PC-9 (cell line): Measurements from ENCODE around the gene LBR.

Source experiments
- EZH2 ChIP-seq: fragments of 200-600 bp; sonication (generic); IDR thresholded peaks from 2 replicates; pipeline ENCODE4 v1.8.0; 2017; ENCODE audit warnings: antibody characterized with exemption, low read depth
- TF ChIP-seq, protein P1 (sequence below): fragments of 200-600 bp; sonication (generic); conservative IDR thresholded peaks from 2 replicates; pipeline ENCODE4 v1.6.1; 2017; ENCODE audit warnings: mixed run types, antibody characterized with exemption, mild to moderate bottlenecking, moderate library complexity

DNA sequence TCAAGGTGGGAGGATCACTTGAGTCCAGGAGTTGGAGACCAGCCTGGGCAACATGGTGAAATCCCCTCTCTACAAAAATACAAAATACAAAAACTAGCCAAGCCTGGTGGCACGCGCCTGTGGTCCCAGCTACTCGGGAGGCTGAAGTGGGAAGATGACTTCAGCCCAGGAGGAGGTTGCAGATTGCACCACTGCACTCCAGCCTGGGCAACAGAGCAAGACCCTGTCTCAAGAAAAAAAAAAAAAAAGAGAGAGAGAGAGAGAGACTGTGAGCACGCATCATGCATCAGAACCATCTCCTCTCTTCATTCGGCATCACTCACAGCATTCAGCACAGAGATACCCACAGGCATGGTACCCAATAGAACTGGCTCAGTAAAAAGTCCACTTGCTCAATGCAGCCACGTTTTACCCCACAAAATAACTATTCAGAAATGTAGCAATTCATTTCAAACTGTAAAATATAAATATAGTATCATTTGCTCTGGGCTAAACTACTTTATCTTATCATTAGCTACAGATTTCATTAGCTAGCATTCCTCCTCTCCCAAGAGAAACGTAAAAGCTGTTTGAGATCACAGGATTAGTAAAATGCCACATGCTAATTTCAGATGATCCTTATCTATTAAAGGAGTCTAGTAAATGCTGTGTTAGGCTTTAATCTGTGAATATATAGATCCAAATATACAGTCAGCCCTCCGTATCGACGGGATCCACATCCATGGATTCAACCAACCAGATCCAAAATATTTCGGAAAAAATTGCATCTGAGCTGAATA lies 11.7 kb downstream of the LBR start:
- TF ChIP-seq, protein P1, sequence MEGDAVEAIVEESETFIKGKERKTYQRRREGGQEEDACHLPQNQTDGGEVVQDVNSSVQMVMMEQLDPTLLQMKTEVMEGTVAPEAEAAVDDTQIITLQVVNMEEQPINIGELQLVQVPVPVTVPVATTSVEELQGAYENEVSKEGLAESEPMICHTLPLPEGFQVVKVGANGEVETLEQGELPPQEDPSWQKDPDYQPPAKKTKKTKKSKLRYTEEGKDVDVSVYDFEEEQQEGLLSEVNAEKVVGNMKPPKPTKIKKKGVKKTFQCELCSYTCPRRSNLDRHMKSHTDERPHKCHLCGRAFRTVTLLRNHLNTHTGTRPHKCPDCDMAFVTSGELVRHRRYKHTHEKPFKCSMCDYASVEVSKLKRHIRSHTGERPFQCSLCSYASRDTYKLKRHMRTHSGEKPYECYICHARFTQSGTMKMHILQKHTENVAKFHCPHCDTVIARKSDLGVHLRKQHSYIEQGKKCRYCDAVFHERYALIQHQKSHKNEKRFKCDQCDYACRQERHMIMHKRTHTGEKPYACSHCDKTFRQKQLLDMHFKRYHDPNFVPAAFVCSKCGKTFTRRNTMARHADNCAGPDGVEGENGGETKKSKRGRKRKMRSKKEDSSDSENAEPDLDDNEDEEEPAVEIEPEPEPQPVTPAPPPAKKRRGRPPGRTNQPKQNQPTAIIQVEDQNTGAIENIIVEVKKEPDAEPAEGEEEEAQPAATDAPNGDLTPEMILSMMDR = no peak
- TF ChIP-seq EZH2 = no peak
